Omental fat pad (tissue), 4 donors: ENCODE measurements around the gene SLC30A4. TPM values are rescaled to one million over a fixed set of nuclear protein-coding genes. Genes with fewer than 3 reads are reported as not detected.

Experiments
- ATAC-seq: fragments of 150-250 bp; one replicate; pipeline ENCODE4 v1.9.1; 2016; ENCODE audit warnings: mild to moderate bottlenecking, moderate library complexity; ENCODE audit not compliant: low FRiP score
- DNase-seq: peaks from one replicate; pipeline ENCODE4 v3.0.0-alpha.2; 2019; ENCODE audit warnings: low spot score
- total RNA-seq, 4 donors: library from RNA; depleted of rRNA; stranded (reverse); fragments of >200 nt; gene quantifications; one replicate each; pipeline ENCODE4 v1.1.0, GENCODE V29; 2016
- TF ChIP-seq, protein P1 (sequence below), 3 donors: fragments of 450-650 bp; IDR thresholded peaks; one replicate each; pipeline ENCODE4 v1.5.1; 2016 to 2017; ENCODE audit warnings: antibody characterized with exemption in 3 of 3, mild to moderate bottlenecking in 3 of 3, moderate library complexity in 2 of 3

The SLC30A4 gene
- total RNA-seq, 4 donors from 2014 or later: 7.0 to 12.6 (median 8.5) TPM

DNA sequence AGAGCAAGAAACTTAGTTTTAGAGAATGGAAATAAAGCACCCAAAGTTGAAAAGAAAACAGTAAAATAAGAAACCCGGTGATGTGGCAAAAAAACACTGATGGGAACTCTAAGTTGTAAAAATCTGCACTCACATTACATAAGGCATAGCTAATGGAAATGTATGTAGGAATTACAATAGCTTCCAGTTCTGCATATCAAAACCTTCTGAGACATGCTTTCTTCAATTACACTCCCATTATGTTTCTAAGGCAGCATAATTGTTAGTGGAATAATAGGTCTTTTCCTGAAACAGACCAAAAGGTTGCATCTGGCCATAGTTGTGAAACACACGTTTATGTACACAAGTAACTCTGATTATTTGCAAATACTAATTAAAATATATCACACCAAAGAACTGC is 41.4 kb downstream of the SLC30A4 start:
- DNase-seq (no peak), ATAC-seq (no peak)
- TF ChIP-seq, protein P1, sequence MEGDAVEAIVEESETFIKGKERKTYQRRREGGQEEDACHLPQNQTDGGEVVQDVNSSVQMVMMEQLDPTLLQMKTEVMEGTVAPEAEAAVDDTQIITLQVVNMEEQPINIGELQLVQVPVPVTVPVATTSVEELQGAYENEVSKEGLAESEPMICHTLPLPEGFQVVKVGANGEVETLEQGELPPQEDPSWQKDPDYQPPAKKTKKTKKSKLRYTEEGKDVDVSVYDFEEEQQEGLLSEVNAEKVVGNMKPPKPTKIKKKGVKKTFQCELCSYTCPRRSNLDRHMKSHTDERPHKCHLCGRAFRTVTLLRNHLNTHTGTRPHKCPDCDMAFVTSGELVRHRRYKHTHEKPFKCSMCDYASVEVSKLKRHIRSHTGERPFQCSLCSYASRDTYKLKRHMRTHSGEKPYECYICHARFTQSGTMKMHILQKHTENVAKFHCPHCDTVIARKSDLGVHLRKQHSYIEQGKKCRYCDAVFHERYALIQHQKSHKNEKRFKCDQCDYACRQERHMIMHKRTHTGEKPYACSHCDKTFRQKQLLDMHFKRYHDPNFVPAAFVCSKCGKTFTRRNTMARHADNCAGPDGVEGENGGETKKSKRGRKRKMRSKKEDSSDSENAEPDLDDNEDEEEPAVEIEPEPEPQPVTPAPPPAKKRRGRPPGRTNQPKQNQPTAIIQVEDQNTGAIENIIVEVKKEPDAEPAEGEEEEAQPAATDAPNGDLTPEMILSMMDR (IDR thresholded peaks at IDR 0.05): no peak

DNA sequence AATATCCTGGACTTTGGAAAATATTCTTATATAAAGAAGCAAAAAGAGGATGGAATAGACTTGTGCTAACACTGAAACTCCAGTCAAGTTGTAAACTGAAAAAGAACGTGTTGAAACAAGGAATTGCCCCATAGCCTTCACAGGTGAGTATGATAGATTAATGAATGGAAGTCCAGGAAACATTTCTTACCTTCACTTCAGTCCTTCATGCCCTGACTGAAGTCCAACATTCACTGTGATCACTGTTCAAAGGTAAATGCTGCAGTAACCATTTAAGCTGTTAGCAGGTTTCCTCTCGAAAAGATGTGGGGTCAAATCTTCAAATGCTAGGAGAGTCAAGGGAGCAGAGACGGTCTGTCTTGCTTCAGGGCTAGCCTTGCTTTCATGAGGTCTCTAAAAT is 46.1 kb downstream of the SLC30A4 start:
- no peak for DNase-seq
- no peak for ATAC-seq
- TF ChIP-seq, protein P1 (IDR thresholded peaks at IDR 0.05): no peak

DNA sequence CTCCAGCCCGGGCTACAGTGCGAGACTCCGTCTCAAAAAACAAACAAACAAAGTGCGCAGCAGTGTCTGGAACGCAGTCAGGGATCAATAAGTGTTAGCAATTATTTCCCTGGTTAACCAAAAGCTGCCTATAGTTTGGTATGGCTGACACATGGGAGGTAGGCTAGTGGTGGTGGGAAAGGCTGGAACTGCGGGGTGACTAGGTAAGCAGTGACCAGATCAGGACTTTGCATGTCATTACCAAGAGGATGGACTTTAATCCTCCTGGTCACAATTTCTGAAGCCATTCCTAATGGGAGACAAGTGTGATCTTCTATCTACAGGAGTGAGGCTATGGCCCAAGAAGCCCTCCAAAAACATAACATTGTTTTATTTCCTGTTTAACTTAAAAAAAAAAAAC is 47.8 kb downstream of the SLC30A4 start:
- TF ChIP-seq, protein P1 (IDR thresholded peaks at IDR 0.05): no peak
- ATAC-seq (no peak), DNase-seq (no peak)

DNA sequence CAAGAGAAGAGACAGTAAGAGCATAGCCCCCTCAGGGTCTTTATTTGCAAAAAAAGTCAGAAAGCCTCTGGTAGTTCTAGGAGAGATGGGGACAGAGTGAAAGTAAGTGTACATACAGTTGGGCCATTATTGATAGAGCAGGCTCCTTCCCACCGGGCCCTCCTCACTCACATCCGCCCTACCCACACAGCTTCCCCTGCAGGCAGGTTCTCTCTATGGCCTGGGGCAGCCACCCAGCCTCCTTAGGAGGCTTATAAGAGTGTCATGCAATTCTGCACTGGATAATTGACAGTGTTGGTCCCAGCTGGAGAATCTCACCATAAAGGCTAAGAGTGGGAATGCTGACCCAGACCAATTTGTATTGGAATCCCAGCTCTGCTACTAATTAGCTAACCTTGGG is 49.5 kb downstream of the SLC30A4 start:
- TF ChIP-seq, protein P1 (IDR thresholded peaks at IDR 0.05): no peak

DNA sequence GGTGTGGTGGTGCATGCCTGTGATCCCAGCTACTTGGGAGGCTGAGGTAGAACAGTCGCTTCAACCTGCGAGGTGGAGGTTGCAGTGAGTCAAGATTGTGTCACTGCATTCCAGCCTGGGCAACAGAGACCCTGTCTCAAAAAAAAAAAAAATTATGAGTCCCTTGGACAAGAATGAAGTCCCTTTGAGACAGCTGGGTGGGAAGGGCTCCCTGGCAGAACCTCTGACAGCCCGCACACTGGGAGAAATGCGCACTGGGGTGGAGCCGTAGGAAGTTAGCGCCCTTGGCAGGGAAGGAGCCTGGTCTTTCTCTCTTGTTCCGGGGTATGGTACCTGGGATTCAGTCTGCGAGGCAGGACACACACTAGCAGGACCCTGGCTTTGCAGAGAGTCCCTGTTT is 51.4 kb downstream of the SLC30A4 start:
- TF ChIP-seq, protein P1 (IDR thresholded peaks at IDR 0.05): no peak
- ATAC-seq (no peak), DNase-seq (no peak)

More for the DNA sequence above, 49.5 kb downstream of the SLC30A4 start:
- ATAC-seq (no peak), DNase-seq (no peak)

DNA sequence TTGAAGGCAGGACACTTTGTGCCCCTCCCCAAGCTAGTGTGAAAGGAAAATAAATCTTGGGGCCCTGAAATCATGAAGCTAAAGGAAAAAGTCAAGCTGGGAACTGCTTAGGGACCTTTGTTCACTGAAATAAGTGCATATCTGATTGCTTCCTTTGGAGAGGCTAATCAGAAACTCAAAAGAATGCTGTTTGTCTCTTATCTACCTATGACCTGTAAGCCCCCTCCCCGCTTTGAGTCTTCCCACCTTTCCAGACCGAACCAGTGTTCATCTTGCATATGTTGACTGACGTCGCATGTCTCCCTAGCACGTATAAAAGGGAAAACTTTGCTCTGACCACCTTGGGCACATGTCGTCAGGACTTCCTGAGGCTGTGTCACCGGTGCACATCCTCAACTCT is 53.1 kb downstream of the SLC30A4 start:
- no peak for ATAC-seq
- no peak for DNase-seq
- TF ChIP-seq, protein P1 (IDR thresholded peaks at IDR 0.05): no peak

DNA sequence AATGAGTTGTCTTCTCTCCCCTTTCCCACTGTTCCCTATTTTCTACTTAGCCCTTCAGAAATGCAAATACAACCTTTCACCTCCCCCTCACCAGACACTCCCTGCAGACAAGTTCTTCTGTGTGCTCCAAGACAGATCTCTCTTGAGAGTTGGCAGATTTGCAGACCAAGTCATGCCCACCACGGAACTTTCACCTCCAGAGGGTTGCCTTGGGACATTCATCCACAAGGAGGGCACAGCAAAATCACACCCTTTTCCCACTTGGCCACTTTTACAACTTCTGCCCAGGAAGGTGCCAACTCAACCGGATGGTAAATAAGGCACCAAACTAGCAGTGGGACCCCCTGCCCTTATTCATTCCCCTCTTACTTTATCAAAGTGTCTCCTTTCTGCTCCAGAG is 53.5 kb downstream of the SLC30A4 start:
- DNase-seq (no peak), ATAC-seq (no peak)
- TF ChIP-seq, protein P1 (IDR thresholded peaks at IDR 0.05): no peak
